ENCODE results near the gene FEZ2. TPM values are rescaled to one million over a fixed set of nuclear protein-coding genes. Genes with fewer than 3 reads are reported as not detected.
A peak's percentile ranks its signal among the peaks of the same experiment; 100 is the strongest.

The FEZ2 gene
- total and polyA plus RNA-seq, 9 of the 15 experiments (the other 6 are each of a cell fraction or from before 2014, with no cell fraction given): 9.9 to 35.5 (median 20.1) TPM

DNA sequence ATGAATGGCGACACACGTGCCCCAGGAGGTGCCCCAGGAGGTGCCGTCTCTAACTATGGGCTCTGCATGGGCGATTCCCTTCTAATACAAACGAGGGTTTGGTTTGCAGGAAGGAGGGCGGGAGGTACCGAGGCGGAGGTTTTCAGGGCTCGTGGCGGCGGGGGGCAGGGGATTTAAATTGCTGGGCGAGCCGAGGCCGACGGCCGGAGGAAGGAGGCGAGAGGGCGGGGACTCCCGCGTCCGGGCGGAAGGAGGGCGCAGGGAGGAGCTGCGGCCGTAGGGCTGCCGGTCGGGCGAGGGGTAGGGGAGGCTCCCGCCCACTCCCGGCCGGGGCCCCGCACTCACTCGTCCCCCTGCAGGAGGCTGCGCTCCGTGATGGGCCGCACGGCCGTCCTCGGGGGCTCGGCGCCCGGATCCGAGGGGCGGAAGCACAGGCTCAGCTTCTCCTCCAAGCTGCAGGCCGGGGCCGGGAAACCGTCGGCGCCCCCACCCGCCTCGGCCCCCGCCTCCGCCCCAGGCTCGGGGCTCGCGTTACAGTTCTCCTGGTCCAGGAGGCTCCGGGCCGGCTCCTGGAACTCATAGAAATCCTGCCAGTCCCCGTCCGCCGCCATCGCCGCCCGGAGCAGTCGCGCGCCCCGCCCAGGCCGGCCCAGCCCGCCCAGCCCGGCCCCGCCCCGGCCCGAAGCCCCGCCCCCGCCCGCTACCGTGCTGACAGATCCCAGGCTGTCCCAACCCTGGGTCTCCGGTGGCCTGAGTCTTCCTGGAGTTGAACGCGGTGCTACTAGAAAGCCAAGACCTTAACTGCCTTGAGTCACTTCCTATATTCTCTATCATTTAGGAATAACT, at the start of gene FEZ2 (continued):
- TF ChIP-seq FOXM1 (IDR thresholded peaks at IDR 0.05; ENCODE audit: low read depth) (no peak), FOXM1 (CRISPR knock-in tag; IDR thresholded peaks at IDR 0.05; ENCODE audit: low read depth) (no peak), TGIF2 (CRISPR knock-in tag; IDR thresholded peaks at IDR 0.05) (0 out of 2 replicates have a peak, but pooled peaks have one; percentile 19), ESRRA (IDR thresholded peaks at IDR 0.05; ENCODE audit: borderline replicate concordance, low read depth) (no peak), ZNF197 (CRISPR knock-in tag; IDR thresholded peaks at IDR 0.05; ENCODE audit: low read depth) (no peak), CSDE1 (IDR thresholded peaks at IDR 0.05) (no peak), POLR2A (conservative IDR thresholded peaks at IDR 0.05) (peak; percentile 66), BCLAF1 (IDR thresholded peaks at IDR 0.05; ENCODE audit: borderline replicate concordance in 1 of 2, control insufficient read depth in 1 of 2, low read depth in 2 of 2, low read length in 1 of 2) (no peak), MEF2A (IDR thresholded peaks at IDR 0.05; ENCODE audit: control insufficient read depth, low read depth, low read length) (no peak), ZNF668 (CRISPR knock-in tag; IDR thresholded peaks at IDR 0.05) (no peak), USF1 (CRISPR knock-in tag; IDR thresholded peaks at IDR 0.05) (peak; percentile 48), ZBTB12 (CRISPR knock-in tag; IDR thresholded peaks at IDR 0.05) (no peak), CBX5 (IDR thresholded peaks at IDR 0.05; ENCODE audit: borderline replicate concordance, low read depth) (no peak), ZNF134 (CRISPR knock-in tag; conservative IDR thresholded peaks at IDR 0.05) (no peak), BRF1 (IDR thresholded peaks at IDR 0.05; ENCODE audit: borderline replicate concordance, extremely low read depth, insufficient read length) (no peak), RBFOX2 (IDR thresholded peaks at IDR 0.05; ENCODE audit: low read depth, low read length) (peak; percentile 79), TAF15 (IDR thresholded peaks at IDR 0.05; ENCODE audit: low read depth, low read length) (no peak)
- TF ChIP-seq, protein P1, sequence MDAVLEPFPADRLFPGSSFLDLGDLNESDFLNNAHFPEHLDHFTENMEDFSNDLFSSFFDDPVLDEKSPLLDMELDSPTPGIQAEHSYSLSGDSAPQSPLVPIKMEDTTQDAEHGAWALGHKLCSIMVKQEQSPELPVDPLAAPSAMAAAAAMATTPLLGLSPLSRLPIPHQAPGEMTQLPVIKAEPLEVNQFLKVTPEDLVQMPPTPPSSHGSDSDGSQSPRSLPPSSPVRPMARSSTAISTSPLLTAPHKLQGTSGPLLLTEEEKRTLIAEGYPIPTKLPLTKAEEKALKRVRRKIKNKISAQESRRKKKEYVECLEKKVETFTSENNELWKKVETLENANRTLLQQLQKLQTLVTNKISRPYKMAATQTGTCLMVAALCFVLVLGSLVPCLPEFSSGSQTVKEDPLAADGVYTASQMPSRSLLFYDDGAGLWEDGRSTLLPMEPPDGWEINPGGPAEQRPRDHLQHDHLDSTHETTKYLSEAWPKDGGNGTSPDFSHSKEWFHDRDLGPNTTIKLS (IDR thresholded peaks at IDR 0.05; ENCODE audit: borderline replicate concordance, low read depth): no peak

Measured in K562 (cell line).